HG02588 (cell line): ENCODE data around the gene SPPL2C.

Experiments used
- ATAC-seq: cut with Tn5 transposase; IDR thresholded peaks from one replicate; pipeline ENCODE4 v1.9.1; 2021; ENCODE audit warnings: mild to moderate bottlenecking, moderate library complexity; ENCODE audit not compliant: unreplicated experiment

SPPL2C gene

GRCh38 chr17:45828582-45829133 is 16.0 kb upstream of the SPPL2C start:
- ATAC-seq = no peak

- ATAC-seq = no peak
Observed at GRCh38 chr17:45833920-45834319, 10.8 kb upstream of the SPPL2C start.

DNA sequence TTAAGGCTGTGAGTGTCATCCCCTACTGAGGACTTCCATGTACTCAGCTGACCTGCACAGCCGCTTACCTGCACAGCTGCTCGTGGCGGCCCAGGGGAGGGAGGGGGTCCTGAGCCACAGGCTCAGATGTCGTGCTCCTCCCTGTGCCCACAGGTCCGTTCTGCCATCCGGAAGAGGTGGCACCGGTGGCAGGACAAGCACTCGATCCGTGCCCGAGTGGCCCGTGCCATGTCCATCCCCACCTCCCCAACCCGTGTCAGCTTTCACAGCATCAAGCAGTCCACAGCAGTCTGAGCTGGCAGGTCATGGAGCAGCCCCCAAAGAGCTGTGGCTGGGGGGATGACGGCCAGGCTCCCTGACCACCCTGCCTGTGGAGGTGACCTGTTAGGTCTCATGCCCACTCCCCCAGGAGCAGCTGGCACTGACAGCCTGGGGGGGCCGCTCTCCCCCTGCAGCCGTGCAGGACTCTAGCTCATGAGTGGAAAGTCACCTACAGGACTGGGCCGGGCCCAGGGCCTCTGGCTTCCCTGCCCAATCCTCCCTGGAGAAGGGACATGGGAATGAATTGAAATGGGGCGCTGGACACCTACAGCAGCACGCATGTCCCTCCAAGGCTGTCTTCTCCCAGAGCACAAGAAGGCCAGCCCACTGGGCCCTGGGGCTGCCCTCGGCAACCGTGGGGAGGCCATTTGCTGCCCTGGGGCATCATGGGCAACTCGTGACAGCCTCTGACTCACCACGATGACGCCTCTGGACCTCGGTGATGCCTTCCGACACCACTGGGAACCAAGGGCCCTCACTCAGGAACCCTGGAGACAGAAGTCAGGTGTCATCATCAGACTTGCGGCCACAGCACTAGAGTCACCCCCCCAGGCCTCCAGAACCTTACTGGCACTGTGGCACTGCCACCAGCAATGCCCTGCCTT is 9.9 kb upstream of the SPPL2C start:
- no peak for ATAC-seq

- ATAC-seq = no peak
Observed at GRCh38 chr17:45835481-45835880, 9.2 kb upstream of the SPPL2C start.

- ATAC-seq = no peak
Observed at GRCh38 chr17:45836047-45837044, 8.3 kb upstream of the SPPL2C start.

- ATAC-seq = no peak
Observed at GRCh38 chr17:45837187-45837586, 7.5 kb upstream of the SPPL2C start.

DNA sequence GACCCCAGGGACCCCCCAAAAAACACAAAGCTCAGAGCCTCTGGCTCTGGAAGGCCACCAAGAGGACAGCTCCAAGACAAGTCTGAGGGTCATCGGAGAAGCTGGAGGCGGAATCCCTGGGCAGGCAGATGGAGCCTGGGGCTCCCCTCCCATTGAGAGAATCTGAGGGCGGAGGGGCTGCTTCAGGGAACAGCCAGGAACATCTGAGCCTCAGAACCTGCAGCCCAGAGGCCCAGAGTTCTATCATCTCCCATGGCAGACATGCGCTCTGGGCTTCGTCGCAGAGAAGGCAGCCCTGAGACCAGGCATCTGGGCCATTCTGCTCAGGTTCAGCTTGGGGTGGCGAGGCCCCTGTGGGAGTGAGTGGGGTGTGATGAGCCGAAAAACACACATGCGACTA is 7.1 kb upstream of the SPPL2C start:
- no peak for ATAC-seq

GRCh38 chr17:45838751-45839295 is 5.9 kb upstream of the SPPL2C start:
- no peak for ATAC-seq

GRCh38 chr17:45839442-45839841 is 5.2 kb upstream of the SPPL2C start:
- no peak for ATAC-seq

GRCh38 chr17:45841186-45841585 is 3.5 kb upstream of the SPPL2C start:
- no peak for ATAC-seq

DNA sequence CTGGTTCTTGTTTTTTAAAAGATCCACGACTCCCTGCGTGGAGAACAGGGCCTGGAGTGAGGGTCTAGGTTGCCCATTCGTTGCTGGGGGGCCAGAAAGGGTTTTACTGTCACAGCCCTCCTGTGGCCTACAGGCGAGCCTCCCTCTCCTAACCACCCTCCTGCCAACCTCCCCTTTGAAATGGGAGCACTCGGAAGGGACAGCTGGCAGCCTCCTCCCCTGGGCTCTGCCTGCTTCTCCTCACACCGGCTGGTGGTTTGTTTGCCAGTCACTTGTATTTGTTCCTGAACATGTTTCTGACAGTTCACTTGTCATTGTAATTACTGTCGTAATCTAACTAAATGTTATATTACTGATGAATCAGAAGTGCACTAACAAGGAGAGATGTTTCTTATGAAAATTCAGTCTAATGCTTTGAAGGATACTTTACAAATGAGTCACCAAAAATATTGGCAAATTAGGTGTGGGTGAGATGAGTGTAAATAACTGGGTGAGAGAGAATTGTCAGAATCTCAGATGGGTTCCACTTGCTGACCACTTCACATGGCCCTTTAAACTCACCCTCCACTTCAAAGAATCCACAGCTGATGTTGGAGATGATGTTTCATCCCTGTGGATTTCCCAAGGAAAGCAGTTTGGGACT is 2.7 kb upstream of the SPPL2C start:
- ATAC-seq = no peak

GRCh38 chr17:45843722-45844121 is 959 bp upstream of the SPPL2C start:
- no peak for ATAC-seq

GRCh38 chr17:45845376-45846185 is 900 bp downstream of the SPPL2C start:
- ATAC-seq = no peak

- ATAC-seq = no peak
Observed at GRCh38 chr17:45846223-45846622, 1.5 kb downstream of the SPPL2C start.

- ATAC-seq = no peak
Observed at GRCh38 chr17:45846646-45847045, 2.0 kb downstream of the SPPL2C start.

GRCh38 chr17:45847101-45847500 is 2.4 kb downstream of the SPPL2C start:
- ATAC-seq = no peak

GRCh38 chr17:45847747-45848146 is 3.1 kb downstream of the SPPL2C start:
- ATAC-seq = no peak

- ATAC-seq = no peak
Observed at GRCh38 chr17:45848405-45848804, 3.7 kb downstream of the SPPL2C start.

DNA sequence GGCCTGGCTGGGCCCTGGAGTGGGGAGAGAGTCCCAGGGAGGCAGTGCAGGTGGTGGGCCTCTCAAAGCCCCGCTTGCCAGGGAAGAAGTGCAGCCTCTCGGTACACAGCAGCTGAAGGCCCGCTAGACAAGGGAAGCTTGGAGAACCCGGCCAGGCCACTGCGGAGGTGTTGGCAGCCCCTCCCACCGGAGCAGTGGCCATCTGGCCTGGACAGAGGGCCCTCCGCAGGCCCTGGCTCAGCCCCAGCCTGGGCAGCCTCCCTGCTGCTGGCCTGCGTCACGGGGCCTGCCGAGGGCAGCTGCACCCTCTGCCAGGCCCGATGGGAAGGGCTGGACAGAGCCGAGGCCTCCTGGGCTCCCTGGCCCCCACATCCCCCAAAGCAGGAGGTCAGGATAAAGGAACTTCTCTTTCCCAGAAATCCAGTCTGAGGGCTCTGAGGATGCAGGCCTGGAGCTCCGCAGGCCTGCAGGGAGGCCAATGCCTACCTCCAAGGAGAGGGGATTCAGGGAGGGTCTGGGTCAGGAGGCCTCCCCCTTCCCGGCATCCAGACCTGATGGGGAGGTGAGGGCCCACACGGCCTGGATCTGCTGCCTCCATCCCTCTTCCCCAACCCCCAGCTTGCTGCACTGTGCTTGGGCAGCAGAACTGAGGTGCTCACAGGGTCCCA is 4.3 kb downstream of the SPPL2C start:
- no peak for ATAC-seq
